Naive thymus-derived CD4-positive, alpha-beta T cell (primary cell): Measurements from ENCODE around the gene STXBP2. TPM values are rescaled to one million over a fixed set of nuclear protein-coding genes. Genes with fewer than 3 reads are reported as not detected.

ENCODE experiments used
- ATAC-seq: fragments of 150-1000 bp; cut with Tn5 transposase; 2 replicates; pipeline ENCODE4 v1.10.0; 2021; ENCODE audit warnings: mild to moderate bottlenecking, moderate library complexity
- CTCF ChIA-PET: fragments of 350-600 bp; sonication (Branson Sonifier 250); formaldehyde crosslinking; loops from one replicate; lab custom pipeline; 2021; ENCODE audit warnings: antibody characterized with exemption; lab: Charles Lee
- POLR2A ChIA-PET: fragments of 350-600 bp; sonication (Branson Sonifier 250); formaldehyde crosslinking; loops from one replicate; lab custom pipeline; 2021; ENCODE audit warnings: antibody characterized with exemption, inconsistent platforms; lab: Charles Lee
- DNase-seq, 9 donors: peaks; one replicate each; pipeline versions ENCODE4 v3.0.0 to v3.0.0-alpha.2; 2020 to 2022; ENCODE audit warnings: mixed read lengths in 1 of 9
- H3K27ac ChIP-seq: one replicate; pipeline ENCODE4 v1.7.0; 2013; ENCODE audit warnings: mild to moderate bottlenecking, low read depth, low read length, moderate library complexity
- H3K27me3 ChIP-seq, 2 donors: one replicate each; pipeline ENCODE4 v1.7.0; 2013; ENCODE audit warnings: low read length in 2 of 2, mild to moderate bottlenecking in 2 of 2, moderate library complexity in 2 of 2; ENCODE audit not compliant: control insufficient read depth in 2 of 2, insufficient read depth in 2 of 2
- H3K36me3 ChIP-seq, 3 experiments: 1 replicate in 2 of 3; 2 replicates in 1 of 3; pipeline ENCODE4 v1.7.0; 2013; ENCODE audit warnings: low read length in 3 of 3, mild to moderate bottlenecking in 3 of 3, moderate library complexity in 1 of 3; ENCODE audit not compliant: insufficient read depth in 3 of 3, control insufficient read depth in 2 of 3
- H3K4me1 ChIP-seq, 2 donors: one replicate each; pipeline ENCODE4 v1.7.0; 2013; ENCODE audit warnings: low read length in 2 of 2, mild to moderate bottlenecking in 2 of 2, moderate library complexity in 1 of 2; ENCODE audit not compliant: control insufficient read depth in 2 of 2, insufficient read depth in 2 of 2
- H3K4me3 ChIP-seq: 2 replicates; pipeline ENCODE4 v1.7.0; 2013; ENCODE audit warnings: mild to moderate bottlenecking, low read length
- H3K9me3 ChIP-seq, 3 experiments: 1 replicate in 2 of 3; 2 replicates in 1 of 3; pipeline ENCODE4 v1.7.0; 2013; ENCODE audit warnings: low read length in 3 of 3; ENCODE audit not compliant: control insufficient read depth in 2 of 3
- H3K27ac Mint-ChIP-seq, 9 donors: one replicate each; pipeline ENCODE4 v1.8.0; 2020 to 2022; ENCODE audit warnings: mixed read lengths in 9 of 9, mild to moderate bottlenecking in 8 of 9, moderate library complexity in 5 of 9, inconsistent platforms in 2 of 9
- H3K27me3 Mint-ChIP-seq, 5 donors: one replicate each; pipeline ENCODE4 v1.8.0; 2021 to 2022; ENCODE audit warnings: mixed read lengths in 5 of 5, mild to moderate bottlenecking in 1 of 5
- H3K36me3 Mint-ChIP-seq, 5 donors: one replicate each; pipeline ENCODE4 v1.8.0; 2020 to 2022; ENCODE audit warnings: mixed read lengths in 5 of 5, mild to moderate bottlenecking in 3 of 5, inconsistent platforms in 1 of 5
- H3K4me1 Mint-ChIP-seq, 7 donors: one replicate each; pipeline ENCODE4 v1.8.0; 2020 to 2022; ENCODE audit warnings: mixed read lengths in 7 of 7, mild to moderate bottlenecking in 3 of 7, inconsistent platforms in 1 of 7
- H3K4me3 Mint-ChIP-seq, 10 donors: one replicate each; pipeline ENCODE4 v1.8.0; 2020 to 2022; ENCODE audit warnings: mild to moderate bottlenecking in 10 of 10, mixed read lengths in 10 of 10, moderate library complexity in 6 of 10, inconsistent platforms in 2 of 10
- H3K9me3 Mint-ChIP-seq, 11 donors: one replicate each; pipeline ENCODE4 v1.8.0; 2020 to 2022; ENCODE audit warnings: mixed read lengths in 11 of 11, mild to moderate bottlenecking in 4 of 11, inconsistent platforms in 1 of 11, moderate library complexity in 1 of 11
- intact Hi-C, 2 donors: fragments of 100-400 bp; cut with micrococcal nuclease; formaldehyde crosslinking; loops; one replicate each; pipeline ENCODE4 v1.15.1; 2023
- polyA plus RNA-seq, 2 donors: library from polyadenylated mRNA; unstranded; fragments of 300-500 nt; fragmentation: Illumina TruSeq; gene quantifications; one replicate each; pipeline ENCODE4 v1.2.3, GENCODE V29; 2021
- total RNA-seq, 6 experiments: library from RNA in 5 of 6; stranded (reverse) in 5 of 6; gene quantifications; 1 replicate in 5 of 6; 2 replicates in 1 of 6; pipeline ENCODE4 v1.2.3 and lab custom pipeline; 2021 to 2026

The STXBP2 gene
- total and polyA plus RNA-seq, 7 experiments from 2014 or later, result 52.8 to 411 (median 176) TPM

GRCh38 chr19:7668842-7669241 is 31.9 kb downstream of the STXBP2 start, which contains the start of gene RETN:
Gene RETN (plus strand): TSS chr19:7669049. CDS start chr19:7669327, 278 bp downstream.
- Mint-ChIP-seq H3K9me3 (no peaks in the 10 kb centered on the region), H3K4me1 (peaks cover 5 to 13% (median 9%) of the 10 kb centered on the region in 7 donors), H3K27me3 (peaks cover 17 to 37% (median 21%) of the 10 kb centered on the region in 5 donors), H3K27ac (no peak within 1 kb of the TSS), H3K36me3 (no peaks in the 10 kb centered on the region), H3K4me3 (peak within 1 kb of the TSS in 7 of 10 donors; percentile 1 to 76 (median 42))
- Histone ChIP-seq H3K27ac (no peak within 1 kb of the TSS), H3K36me3 (no peaks in the 10 kb centered on the region), H3K4me3 (no peak within 1 kb of the TSS), H3K9me3 (no peaks in the 10 kb centered on the region), H3K27me3 (no peaks in the 10 kb centered on the region), H3K4me1 (no peaks in the 10 kb centered on the region)
- DNase-seq, result no peak
- intact Hi-C loops, result no loop called here
- ChIA-PET CTCF (no interaction called here), POLR2A (no interaction called here)
- no peak for ATAC-seq

GRCh38 chr19:7669641-7670040 is 32.7 kb downstream of the STXBP2 start:
- no peak for DNase-seq
- Mint-ChIP-seq H3K9me3 (no peaks in the 10 kb centered on the region), H3K4me1 (peaks cover 10 to 19% (median 13%) of the 10 kb centered on the region in 7 donors), H3K27ac (no peak overlapping the region), H3K4me3 (peak overlapping the region in 5 of 10 donors; percentile 7 to 76 (median 54)), H3K27me3 (peaks cover 17 to 39% (median 24%) of the 10 kb centered on the region in 5 donors), H3K36me3 (no peaks in the 10 kb centered on the region)
- ChIA-PET POLR2A (no interaction called here), CTCF (no interaction called here)
- no peaks in the 10 kb centered on the region for H3K4me1 ChIP-seq
- H3K27ac ChIP-seq, result no peak overlapping the region
- H3K27me3 ChIP-seq, result no peaks in the 10 kb centered on the region
- intact Hi-C loops, result no loop called here
- ATAC-seq, result no peak
- H3K9me3 ChIP-seq, result no peaks in the 10 kb centered on the region
- H3K36me3 ChIP-seq, result no peaks in the 10 kb centered on the region
- no peak overlapping the region for H3K4me3 ChIP-seq

- CTCF ChIA-PET, result interaction anchor here (1.5 kb wide), 1 partner anchor 11 kb away, joined by 6 read pairs; the partner anchor contains the start of gene TRAPPC5
- intact Hi-C loops, result no loop called here
Measured at GRCh38 chr19:7670150-7670783, 33.4 kb downstream of the STXBP2 start.

GRCh38 chr19:7670790-7671189 is 33.9 kb downstream of the STXBP2 start:
- ChIA-PET CTCF (interaction anchor here (1.5 kb wide), 1 partner anchor 10 kb away, joined by 6 read pairs; the partner anchor contains the start of gene TRAPPC5), POLR2A (interaction anchor here (0.5 kb wide), 1 partner anchor 147 kb away, joined by 3 read pairs; no protein-coding TSS in a partner anchor)
- H3K36me3 Mint-ChIP-seq, result no peaks in the 10 kb centered on the region
- DNase-seq (no peak), ATAC-seq (no peak)
- no peaks in the 10 kb centered on the region for H3K9me3 Mint-ChIP-seq
- Histone ChIP-seq H3K4me1 (no peaks in the 10 kb centered on the region), H3K36me3 (no peaks in the 10 kb centered on the region), H3K9me3 (no peaks in the 10 kb centered on the region), H3K27me3 (peaks cover 0 to under 1% of the 10 kb centered on the region in 2 donors), H3K27ac (no peak overlapping the region), H3K4me3 (no peak overlapping the region)
- intact Hi-C loops, result no loop called here
- H3K4me3 Mint-ChIP-seq, result peak overlapping the region; percentile 63 to 85 (median 75)
- peaks cover 13 to 21% (median 14%) of the 10 kb centered on the region in 7 donors for H3K4me1 Mint-ChIP-seq
- H3K27me3 Mint-ChIP-seq, result peaks cover 17 to 43% (median 27%) of the 10 kb centered on the region in 5 donors
- no peak overlapping the region for H3K27ac Mint-ChIP-seq

More at GRCh38 chr19:7670150-7670783, 33.4 kb downstream of the STXBP2 start:
- peak overlapping the region; percentile 63 to 85 (median 75) for H3K4me3 Mint-ChIP-seq
- no peak overlapping the region for H3K27ac ChIP-seq
- H3K4me1 ChIP-seq, result no peaks in the 10 kb centered on the region
- no peaks in the 10 kb centered on the region for H3K9me3 ChIP-seq
- DNase-seq, result peak in 1 of 9 donors; percentile 31
- H3K36me3 ChIP-seq, result no peaks in the 10 kb centered on the region
- peak overlapping the region; percentile 17 for H3K4me3 ChIP-seq
- peak; percentile 65 for ATAC-seq
- H3K27ac Mint-ChIP-seq, result peak overlapping the region in 3 of 9 donors; percentile 43 to 77 (median 54)
- no peaks in the 10 kb centered on the region for H3K27me3 ChIP-seq
- H3K9me3 Mint-ChIP-seq, result no peaks in the 10 kb centered on the region
- peaks cover 11 to 19% (median 13%) of the 10 kb centered on the region in 7 donors for H3K4me1 Mint-ChIP-seq
- peaks cover 17 to 41% (median 24%) of the 10 kb centered on the region in 5 donors for H3K27me3 Mint-ChIP-seq
- no peaks in the 10 kb centered on the region for H3K36me3 Mint-ChIP-seq
- POLR2A ChIA-PET, result interaction anchor here (0.6 kb wide), 1 partner anchor 35 kb away, joined by 3 read pairs; no protein-coding TSS in a partner anchor

- ChIA-PET CTCF (interaction anchor here (0.6 kb wide), 1 partner anchor 14 kb away, joined by 5 read pairs; no protein-coding TSS in a partner anchor), POLR2A (no interaction called here)
- Mint-ChIP-seq H3K27me3 (peaks cover 18 to 51% (median 31%) of the 10 kb centered on the region in 5 donors), H3K4me3 (no peak overlapping the region), H3K36me3 (no peaks in the 10 kb centered on the region), H3K4me1 (peaks cover 24 to 37% (median 31%) of the 10 kb centered on the region in 7 donors), H3K27ac (no peak overlapping the region), H3K9me3 (no peaks in the 10 kb centered on the region)
- H3K27ac ChIP-seq, result no peak overlapping the region
- no peak for ATAC-seq
- intact Hi-C loops, result no loop called here
- DNase-seq, result no peak
- H3K27me3 ChIP-seq, result peaks cover 0 to 6% of the 10 kb centered on the region in 2 donors
- H3K9me3 ChIP-seq, result no peaks in the 10 kb centered on the region
- no peaks in the 10 kb centered on the region for H3K36me3 ChIP-seq
- H3K4me1 ChIP-seq, result peaks cover 4 to 9% of the 10 kb centered on the region in 2 donors
- no peak overlapping the region for H3K4me3 ChIP-seq
Measured at GRCh38 chr19:7672522-7672921, 35.6 kb downstream of the STXBP2 start.

- peaks cover 0 to 6% of the 10 kb centered on the region in 2 donors for H3K27me3 ChIP-seq
- no peaks in the 10 kb centered on the region for H3K9me3 ChIP-seq
- H3K4me1 ChIP-seq, result peaks cover 8 to 14% of the 10 kb centered on the region in 2 donors
- POLR2A ChIA-PET, result no interaction called here
- H3K36me3 ChIP-seq, result no peaks in the 10 kb centered on the region
- DNase-seq (no peak), ATAC-seq (peak; percentile 77)
- Mint-ChIP-seq H3K9me3 (peaks cover 0 to under 1% (median 0%) of the 10 kb centered on the region in 11 donors), H3K27ac (peak overlapping the region in 1 of 9 donors; percentile 12), H3K4me3 (no peak overlapping the region), H3K36me3 (no peaks in the 10 kb centered on the region), H3K27me3 (peaks cover 18 to 56% (median 29%) of the 10 kb centered on the region in 5 donors), H3K4me1 (peaks cover 28 to 47% (median 36%) of the 10 kb centered on the region in 7 donors)
- no peak overlapping the region for H3K4me3 ChIP-seq
- CTCF ChIA-PET, result interaction anchor here (0.9 kb wide), 1 partner anchor 19 kb away, joined by 4 read pairs; no protein-coding TSS in a partner anchor
- intact Hi-C loops, result no loop called here
- H3K27ac ChIP-seq, result no peak overlapping the region
Measured at GRCh38 chr19:7674010-7675005, 37.4 kb downstream of the STXBP2 start.
